ENCODE data around the gene FNBP1.

The FNBP1 gene

GRCh38 chr9:129849901-129850300 is 193.1 kb downstream of the FNBP1 start:
- no peak for DNase-seq

GRCh38 chr9:129848712-129849441 is 194.1 kb downstream of the FNBP1 start:
- no peak for DNase-seq

GRCh38 chr9:129845373-129845772 is 197.6 kb downstream of the FNBP1 start:
- DNase-seq = no peak

- no peak for DNase-seq
Measured at GRCh38 chr9:129841071-129841470, 201.9 kb downstream of the FNBP1 start.

- DNase-seq = no peak
Measured at GRCh38 chr9:129840034-129840433, 203.0 kb downstream of the FNBP1 start.

- no peak for DNase-seq
Measured at GRCh38 chr9:129839324-129840023, 203.5 kb downstream of the FNBP1 start.

- DNase-seq = no peak
Measured at GRCh38 chr9:129838707-129839259, 204.2 kb downstream of the FNBP1 start.
